Stomach (tissue), 9 donors: ENCODE data around the gene ALG8. TPM values are rescaled to one million over a fixed set of nuclear protein-coding genes. Genes with fewer than 3 reads are reported as not detected.

Experiments used
- DNase-seq, 2 donors: peaks; one replicate each; pipeline versions ENCODE4 v3.0.0 to v3.0.0-alpha.2; 2013 to 2019
- H3K27ac ChIP-seq, 5 donors: fragments of 200-600 bp in 4 of 5; sonication (generic) in 4 of 5; one replicate each; pipeline ENCODE4 v1.5.1; 2013 to 2019; ENCODE audit warnings: mild to moderate bottlenecking in 1 of 5, moderate library complexity in 1 of 5
- H3K27me3 ChIP-seq, 3 donors: fragments of 200-600 bp; sonication (generic); one replicate each; pipeline ENCODE4 v1.5.1; 2017 to 2019; ENCODE audit warnings: mixed run types in 1 of 3
- H3K36me3 ChIP-seq, 4 donors: fragments of 200-600 bp; sonication (generic); 1 replicate in 3 of 4; 2 replicates in 1 of 4; pipeline ENCODE4 v1.5.1; 2016 to 2019
- H3K4me1 ChIP-seq, 4 donors: fragments of 200-600 bp; sonication (generic); one replicate each; pipeline ENCODE4 v1.5.1; 2016 to 2019
- H3K4me3 ChIP-seq, 4 donors: fragments of 200-600 bp; sonication (generic) in 3 of 4; one replicate each; pipeline ENCODE4 v1.5.1; 2016 to 2019; ENCODE audit warnings: mild to moderate bottlenecking in 1 of 4
- H3K9me3 ChIP-seq, 4 donors: fragments of 200-600 bp; sonication (generic); one replicate each; pipeline ENCODE4 v1.5.1; 2016 to 2019
- CTCF ChIP-seq, 7 experiments: fragments of 450-650 bp in 4 of 7; fragments of 200-600 bp in 3 of 7; sonication (generic) in 3 of 7; IDR thresholded peaks; one replicate each; pipeline ENCODE4 v1.5.1; 2016 to 2019; ENCODE audit warnings: antibody characterized with exemption in 7 of 7, control low read depth in 2 of 7, mild to moderate bottlenecking in 1 of 7
- EP300 ChIP-seq: sonication (generic); formaldehyde crosslinking; IDR thresholded peaks from one replicate; pipeline ENCODE4 v1.6.1; 2017; ENCODE audit warnings: antibody characterized with exemption
- POLR2A ChIP-seq, 4 donors: fragments of 450-650 bp; IDR thresholded peaks; one replicate each; pipeline ENCODE4 v1.6.1; 2016; ENCODE audit warnings: antibody characterized with exemption in 4 of 4, control low read depth in 2 of 4, mild to moderate bottlenecking in 1 of 4, moderate library complexity in 1 of 4
- POLR2AphosphoS5 ChIP-seq, 3 donors: sonication (generic); formaldehyde crosslinking; IDR thresholded peaks; one replicate each; pipeline ENCODE4 v1.6.1; 2016; ENCODE audit warnings: antibody characterized with exemption in 3 of 3
- WGBS, 5 donors: extraction: QIAGEN DNeasy Blood & Tissue Kit in 3 of 5; methylation state at CpG; one replicate each; pipeline versions ENCODE4 v1.1.5 to v1.1.7; 2013 to 2018; 5-methylcytosine and 5-hydroxymethylcytosine counted together
- intact Hi-C: fragments of 100-400 bp; cut with DNase I; formaldehyde crosslinking; loops from one replicate; pipeline ENCODE4 v1.15.1; 2023; ENCODE audit warnings: low total_unique reads
- polyA plus RNA-seq, 3 donors: library from polyadenylated mRNA; stranded (reverse); fragments of 200-250 nt; gene quantifications; one replicate each; pipeline ENCODE4 v1.2.3, GENCODE V29; 2013
- total RNA-seq, 5 donors: library from RNA; depleted of rRNA; stranded (reverse); fragments of >200 nt; gene quantifications; one replicate each; pipeline versions ENCODE4 v1.1.0 to v1.2.3, GENCODE V29; 2014 to 2016
- donor health status: healthy with polysubstance abuse.
- donor health status: Bipolar disorder and iron deficiency.
- donor health status: healthy.

The ALG8 gene
- total and polyA plus RNA-seq, 8 donors, result 3.8 to 58.2 (median 24.5) TPM

GRCh38 chr11:78072455-78072854 lies 67.0 kb downstream of the ALG8 start:
- TF ChIP-seq POLR2A (IDR thresholded peaks at IDR 0.05), result no peak
- TF ChIP-seq CTCF (IDR thresholded peaks at IDR 0.05), result no peak
- TF ChIP-seq POLR2AphosphoS5 (IDR thresholded peaks at IDR 0.05), result no peak
- no peak for TF ChIP-seq EP300
- Histone ChIP-seq H3K27ac (no peak overlapping the region), H3K9me3 (no peaks in the 10 kb centered on the region), H3K27me3 (no peaks in the 10 kb centered on the region), H3K36me3 (peaks cover 11 to 60% (median 55%) of the 10 kb centered on the region in 4 donors), H3K4me1 (peaks cover 16 to 32% (median 29%) of the 10 kb centered on the region in 4 donors), H3K4me3 (no peak overlapping the region)
- DNase-seq, result no peak
- intact Hi-C loops, result no loop called here
- WGBS, 5 donors, result 92 to 97% (median 96%) methylated on average over 4 of the region's 4 CpGs

GRCh38 chr11:78071717-78072116 lies 67.7 kb downstream of the ALG8 start:
- Histone ChIP-seq H3K9me3 (no peaks in the 10 kb centered on the region), H3K27ac (no peak overlapping the region), H3K4me3 (no peak overlapping the region), H3K36me3 (peaks cover 11 to 65% (median 60%) of the 10 kb centered on the region in 4 donors), H3K4me1 (peaks cover 8 to 24% (median 22%) of the 10 kb centered on the region in 4 donors), H3K27me3 (no peaks in the 10 kb centered on the region)
- TF ChIP-seq CTCF (IDR thresholded peaks at IDR 0.05) (no peak), POLR2A (IDR thresholded peaks at IDR 0.05) (no peak), EP300 (no peak), POLR2AphosphoS5 (IDR thresholded peaks at IDR 0.05) (no peak)
- intact Hi-C loops, result no loop called here
- WGBS, 5 donors, result 75 to 85% (median 79%) methylated on average over 3 of the region's 3 CpGs
- DNase-seq, result no peak

GRCh38 chr11:78070621-78071020 lies 68.8 kb downstream of the ALG8 start:
- no peak overlapping the region for H3K27ac ChIP-seq
- peaks cover 11 to 65% (median 60%) of the 10 kb centered on the region in 4 donors for H3K36me3 ChIP-seq
- no peaks in the 10 kb centered on the region for H3K27me3 ChIP-seq
- no peak overlapping the region for H3K4me3 ChIP-seq
- 76 to 90% (median 88%) methylated on average over 2 of the region's 2 CpGs for WGBS, 5 donors
- H3K4me1 ChIP-seq, result peaks cover 0 to 13% (median 11%) of the 10 kb centered on the region in 4 donors
- no peak for DNase-seq
- intact Hi-C loops, result no loop called here
- TF ChIP-seq EP300, result no peak
- no peak for TF ChIP-seq POLR2AphosphoS5 (IDR thresholded peaks at IDR 0.05)
- no peak for TF ChIP-seq POLR2A (IDR thresholded peaks at IDR 0.05)
- no peak for TF ChIP-seq CTCF (IDR thresholded peaks at IDR 0.05)
- no peaks in the 10 kb centered on the region for H3K9me3 ChIP-seq

- Histone ChIP-seq H3K27me3 (no peaks in the 10 kb centered on the region), H3K9me3 (no peaks in the 10 kb centered on the region), H3K4me1 (peaks cover 0 to 2% (median under 1%) of the 10 kb centered on the region in 4 donors), H3K4me3 (no peak overlapping the region), H3K36me3 (peaks cover 11 to 65% (median 60%) of the 10 kb centered on the region in 4 donors), H3K27ac (no peak overlapping the region)
- TF ChIP-seq CTCF (IDR thresholded peaks at IDR 0.05), result no peak
- no peak for TF ChIP-seq POLR2A (IDR thresholded peaks at IDR 0.05)
- TF ChIP-seq EP300, result no peak
- TF ChIP-seq POLR2AphosphoS5 (IDR thresholded peaks at IDR 0.05), result no peak
- DNase-seq, result peak in 1 of 2 donors; percentile 33
- intact Hi-C loops, result no loop called here
- WGBS, 5 donors, result 44 to 68% (median 57%) methylated on average over 2 of the region's 2 CpGs
Observed at GRCh38 chr11:78069465-78069864, 70.0 kb downstream of the ALG8 start.
